ENCODE results near the gene BYSL. TPM values are rescaled to one million over a fixed set of nuclear protein-coding genes. Genes with fewer than 3 reads are reported as not detected.

Gene BYSL
- total RNA-seq, 6 donors from 2014 or later: 5.6 to 20.9 (median 12.5) TPM

DNA sequence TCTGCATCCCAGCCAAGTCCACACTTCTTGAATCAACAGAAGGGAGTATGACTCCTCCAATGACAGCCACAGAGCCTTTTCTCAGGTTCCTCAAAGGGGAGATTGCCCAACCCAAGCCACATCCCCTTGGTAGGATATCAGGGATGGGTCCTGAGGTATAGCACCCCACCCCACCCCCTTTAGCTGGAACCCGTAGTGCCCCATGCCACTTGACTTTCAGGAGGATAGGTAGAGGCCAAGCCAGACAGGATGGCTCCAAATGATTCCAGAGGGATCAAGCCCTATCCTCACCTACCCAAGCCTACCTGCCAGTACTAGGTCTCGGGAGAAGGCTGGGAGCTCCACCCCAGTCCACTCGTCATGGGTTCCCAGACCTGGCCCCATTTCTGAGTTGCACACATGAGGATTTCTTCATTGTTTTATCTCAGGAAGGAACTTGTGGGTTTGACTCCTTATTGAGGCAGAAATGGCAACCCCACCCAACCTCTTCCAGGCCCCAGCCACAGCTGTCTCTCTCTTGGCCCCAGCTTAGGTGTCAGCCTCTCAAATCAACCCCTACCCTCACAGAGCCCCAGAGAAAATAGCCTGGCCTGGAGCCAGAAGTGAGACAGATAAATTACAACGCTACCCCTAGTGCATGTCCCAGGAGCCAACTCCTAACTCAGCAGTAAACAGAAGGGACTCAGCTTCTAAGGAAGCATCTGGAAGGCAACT is 16.7 kb downstream of the BYSL start:
- Histone ChIP-seq H3K27ac (peak overlapping the region; percentile 85 to 93 (median 88)), H3K4me1 (peaks cover 61 to 79% (median 74%) of the 10 kb centered on the region in 4 donors)

DNA sequence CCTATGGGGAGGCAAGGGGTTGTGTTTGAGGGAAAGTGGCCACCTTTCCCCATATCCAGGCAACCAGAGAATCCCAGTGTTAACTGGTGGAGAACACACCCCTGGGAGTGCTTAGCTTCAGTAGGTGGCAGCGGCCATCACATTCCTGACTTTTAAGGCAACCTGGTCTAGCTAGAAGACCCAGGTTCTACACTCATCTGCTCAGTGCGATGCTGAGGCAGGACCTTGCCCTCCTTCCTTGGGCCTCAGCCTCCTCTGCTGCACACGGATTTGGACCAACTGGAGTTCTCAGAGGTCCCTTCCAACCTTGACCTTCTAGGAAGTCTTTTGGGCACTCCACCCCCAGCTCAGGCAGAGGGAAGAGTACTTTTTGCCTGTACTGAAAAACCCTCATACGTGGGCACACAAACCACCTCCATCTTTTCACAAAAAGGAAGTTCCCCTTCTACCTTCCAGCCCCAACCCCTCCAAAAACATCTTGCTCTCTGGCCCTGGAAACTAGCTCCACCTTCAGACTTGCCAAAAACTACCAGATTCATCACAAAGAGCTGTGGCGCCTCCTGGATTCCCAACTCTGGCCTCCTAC is 17.4 kb downstream of the BYSL start:
- DNase-seq: no peak
- Histone ChIP-seq H3K27me3 (no peaks in the 10 kb centered on the region), H3K36me3 (peaks cover 18 to 37% (median 27%) of the 10 kb centered on the region in 4 donors), H3K4me1 (peaks cover 61 to 85% (median 79%) of the 10 kb centered on the region in 4 donors), H3K4me3 (peak overlapping the region in 3 of 4 donors; percentile 60 to 94 (median 89)), H3K9me3 (no peaks in the 10 kb centered on the region), H3K27ac (peak overlapping the region; percentile 85 to 93 (median 88))
- no peak for ATAC-seq (ENCODE audit: low FRiP score in 2 of 2)
- WGBS, 2 donors: 59 to 77% methylated on average over 3 to 5 of the region's 5 CpGs
- no peak for TF ChIP-seq EP300 (IDR thresholded peaks at IDR 0.05)
- no peak for TF ChIP-seq POLR2A (IDR thresholded peaks at IDR 0.05)
- no peak for TF ChIP-seq POLR2AphosphoS5 (IDR thresholded peaks at IDR 0.05)
- TF ChIP-seq, protein P1, sequence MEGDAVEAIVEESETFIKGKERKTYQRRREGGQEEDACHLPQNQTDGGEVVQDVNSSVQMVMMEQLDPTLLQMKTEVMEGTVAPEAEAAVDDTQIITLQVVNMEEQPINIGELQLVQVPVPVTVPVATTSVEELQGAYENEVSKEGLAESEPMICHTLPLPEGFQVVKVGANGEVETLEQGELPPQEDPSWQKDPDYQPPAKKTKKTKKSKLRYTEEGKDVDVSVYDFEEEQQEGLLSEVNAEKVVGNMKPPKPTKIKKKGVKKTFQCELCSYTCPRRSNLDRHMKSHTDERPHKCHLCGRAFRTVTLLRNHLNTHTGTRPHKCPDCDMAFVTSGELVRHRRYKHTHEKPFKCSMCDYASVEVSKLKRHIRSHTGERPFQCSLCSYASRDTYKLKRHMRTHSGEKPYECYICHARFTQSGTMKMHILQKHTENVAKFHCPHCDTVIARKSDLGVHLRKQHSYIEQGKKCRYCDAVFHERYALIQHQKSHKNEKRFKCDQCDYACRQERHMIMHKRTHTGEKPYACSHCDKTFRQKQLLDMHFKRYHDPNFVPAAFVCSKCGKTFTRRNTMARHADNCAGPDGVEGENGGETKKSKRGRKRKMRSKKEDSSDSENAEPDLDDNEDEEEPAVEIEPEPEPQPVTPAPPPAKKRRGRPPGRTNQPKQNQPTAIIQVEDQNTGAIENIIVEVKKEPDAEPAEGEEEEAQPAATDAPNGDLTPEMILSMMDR (IDR thresholded peaks at IDR 0.05): no peak

More for the DNA sequence above, 16.7 kb downstream of the BYSL start:
- Histone ChIP-seq H3K4me3 (peak overlapping the region in 1 of 4 donors; percentile 94), H3K27me3 (no peaks in the 10 kb centered on the region), H3K36me3 (peaks cover 19 to 44% (median 34%) of the 10 kb centered on the region in 4 donors), H3K9me3 (no peaks in the 10 kb centered on the region)
- no peak for TF ChIP-seq EP300 (IDR thresholded peaks at IDR 0.05)
- no peak for TF ChIP-seq POLR2AphosphoS5 (IDR thresholded peaks at IDR 0.05)
- ATAC-seq (ENCODE audit: low FRiP score in 2 of 2) (no peak), DNase-seq (peak in 1 of 2 donors; percentile 57)
- 16 to 26% methylated on average over 4 of the region's 4 CpGs for WGBS, 2 donors

- peak in 1 of 2 donors; percentile 89 for DNase-seq
- H3K27ac ChIP-seq: peak overlapping the region; percentile 85 to 93 (median 88)
Measured at GRCh38 chr6:41939176-41939847, 18.0 kb downstream of the BYSL start.

DNA sequence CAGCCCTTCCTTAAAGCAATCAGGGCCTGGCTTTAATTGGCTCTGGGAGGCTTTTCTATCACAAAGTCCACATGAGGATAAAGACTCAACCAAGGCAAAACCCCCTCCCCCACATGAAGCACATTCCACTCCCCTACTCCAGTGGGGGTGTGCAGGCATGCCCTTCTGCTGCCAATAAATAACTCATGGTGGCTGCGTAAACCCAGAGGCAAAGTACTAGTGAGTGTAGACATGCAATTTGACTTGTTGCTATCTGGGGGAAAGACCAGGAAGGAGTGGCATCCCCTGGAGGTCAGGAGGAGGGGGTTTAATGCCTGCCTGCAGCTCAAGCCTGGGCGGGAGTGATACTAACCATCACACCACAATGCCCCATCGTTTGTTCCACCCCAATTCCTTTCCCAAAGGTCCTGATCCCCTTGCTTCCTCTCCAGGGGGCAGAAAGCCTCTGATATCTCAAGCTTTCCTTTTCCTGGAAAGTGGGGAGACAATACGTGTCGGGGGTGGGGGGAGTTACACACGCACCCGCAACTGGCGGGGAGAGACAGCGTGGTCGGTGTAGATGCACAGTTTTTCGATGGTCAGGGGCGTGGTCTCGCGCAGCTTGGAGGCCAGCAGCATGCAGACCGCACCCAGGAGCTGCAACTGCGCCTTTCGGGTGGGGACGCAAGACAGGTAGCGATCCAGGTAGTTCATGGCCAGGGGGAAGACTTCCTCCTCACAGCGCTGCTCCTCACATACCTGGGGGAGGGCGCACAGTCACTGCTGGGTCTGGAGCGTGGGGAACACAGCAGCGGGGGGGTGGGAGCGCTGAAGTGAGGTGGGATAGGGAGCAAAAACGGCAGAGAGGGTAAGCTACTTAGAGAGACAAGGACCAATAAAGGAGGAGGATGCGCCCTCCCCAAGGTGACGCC is 18.8 kb downstream of the BYSL start:
- ATAC-seq (ENCODE audit: low FRiP score in 2 of 2) (peak in 1 of 2 donors; percentile 17), DNase-seq (peak in 1 of 2 donors; percentile 38)
- Histone ChIP-seq H3K27me3 (no peaks in the 10 kb centered on the region), H3K27ac (peak overlapping the region; percentile 85 to 93 (median 88)), H3K4me1 (peaks cover 60 to 87% (median 77%) of the 10 kb centered on the region in 4 donors), H3K36me3 (peaks cover 8 to 23% (median 14%) of the 10 kb centered on the region in 4 donors), H3K9me3 (no peaks in the 10 kb centered on the region), H3K4me3 (peak overlapping the region; percentile 60 to 94 (median 91))
- no peak for TF ChIP-seq POLR2AphosphoS5 (IDR thresholded peaks at IDR 0.05)
- TF ChIP-seq, protein P1 (IDR thresholded peaks at IDR 0.05): no peak
- TF ChIP-seq EP300 (IDR thresholded peaks at IDR 0.05): no peak
- no peak for TF ChIP-seq POLR2A (IDR thresholded peaks at IDR 0.05)
- 11 to 12% methylated on average over 14 to 27 of the region's 27 CpGs for WGBS, 2 donors

More at GRCh38 chr6:41939176-41939847, 18.0 kb downstream of the BYSL start:
- no peaks in the 10 kb centered on the region for H3K27me3 ChIP-seq
- H3K9me3 ChIP-seq: no peaks in the 10 kb centered on the region
- TF ChIP-seq POLR2AphosphoS5 (IDR thresholded peaks at IDR 0.05): peak in 1 of 2 donors; percentile 50
- TF ChIP-seq EP300 (IDR thresholded peaks at IDR 0.05): peak in 1 of 4 donors; percentile 17
- TF ChIP-seq, protein P1 (IDR thresholded peaks at IDR 0.05): no peak
- TF ChIP-seq POLR2A (IDR thresholded peaks at IDR 0.05): peak in 1 of 4 donors; percentile 10
- peaks cover 15 to 31% (median 22%) of the 10 kb centered on the region in 4 donors for H3K36me3 ChIP-seq
- WGBS, 2 donors: 28 to 33% methylated on average over 3 to 11 of the region's 11 CpGs
- H3K4me1 ChIP-seq: peaks cover 61 to 89% (median 80%) of the 10 kb centered on the region in 4 donors
- ATAC-seq (ENCODE audit: low FRiP score in 2 of 2): peak; percentile 2 to 13
- H3K4me3 ChIP-seq: peak overlapping the region in 3 of 4 donors; percentile 60 to 94 (median 89)
